Choroid plexus epithelial cell (primary cell): ENCODE data around the gene SLX9.
A peak's percentile ranks its signal among the peaks of the same experiment; 100 is the strongest.

Experiments used
- DNase-seq: peaks from one replicate; pipeline ENCODE4 v3.0.0-alpha.2; 2010; ENCODE audit warnings: low read depth
- H3K4me3 ChIP-seq: 2 replicates; pipeline ENCODE4 v1.5.1; 2011; ENCODE audit warnings: low read depth, mild to moderate bottlenecking, control low read depth, low read length, moderate library complexity
- TF ChIP-seq, protein P1 (sequence below): conservative IDR thresholded peaks from 2 replicates; pipeline ENCODE4 v1.5.1; 2011; ENCODE audit warnings: low read depth, mild to moderate bottlenecking, control low read depth, inconsistent platforms, low read length, moderate library complexity

The SLX9 gene

GRCh38 chr21:44949161-44949778 is 9.4 kb downstream of the SLX9 start:
- DNase-seq = no peak
- no peak overlapping the region for H3K4me3 ChIP-seq
- TF ChIP-seq, protein P1, sequence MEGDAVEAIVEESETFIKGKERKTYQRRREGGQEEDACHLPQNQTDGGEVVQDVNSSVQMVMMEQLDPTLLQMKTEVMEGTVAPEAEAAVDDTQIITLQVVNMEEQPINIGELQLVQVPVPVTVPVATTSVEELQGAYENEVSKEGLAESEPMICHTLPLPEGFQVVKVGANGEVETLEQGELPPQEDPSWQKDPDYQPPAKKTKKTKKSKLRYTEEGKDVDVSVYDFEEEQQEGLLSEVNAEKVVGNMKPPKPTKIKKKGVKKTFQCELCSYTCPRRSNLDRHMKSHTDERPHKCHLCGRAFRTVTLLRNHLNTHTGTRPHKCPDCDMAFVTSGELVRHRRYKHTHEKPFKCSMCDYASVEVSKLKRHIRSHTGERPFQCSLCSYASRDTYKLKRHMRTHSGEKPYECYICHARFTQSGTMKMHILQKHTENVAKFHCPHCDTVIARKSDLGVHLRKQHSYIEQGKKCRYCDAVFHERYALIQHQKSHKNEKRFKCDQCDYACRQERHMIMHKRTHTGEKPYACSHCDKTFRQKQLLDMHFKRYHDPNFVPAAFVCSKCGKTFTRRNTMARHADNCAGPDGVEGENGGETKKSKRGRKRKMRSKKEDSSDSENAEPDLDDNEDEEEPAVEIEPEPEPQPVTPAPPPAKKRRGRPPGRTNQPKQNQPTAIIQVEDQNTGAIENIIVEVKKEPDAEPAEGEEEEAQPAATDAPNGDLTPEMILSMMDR = no peak

DNA sequence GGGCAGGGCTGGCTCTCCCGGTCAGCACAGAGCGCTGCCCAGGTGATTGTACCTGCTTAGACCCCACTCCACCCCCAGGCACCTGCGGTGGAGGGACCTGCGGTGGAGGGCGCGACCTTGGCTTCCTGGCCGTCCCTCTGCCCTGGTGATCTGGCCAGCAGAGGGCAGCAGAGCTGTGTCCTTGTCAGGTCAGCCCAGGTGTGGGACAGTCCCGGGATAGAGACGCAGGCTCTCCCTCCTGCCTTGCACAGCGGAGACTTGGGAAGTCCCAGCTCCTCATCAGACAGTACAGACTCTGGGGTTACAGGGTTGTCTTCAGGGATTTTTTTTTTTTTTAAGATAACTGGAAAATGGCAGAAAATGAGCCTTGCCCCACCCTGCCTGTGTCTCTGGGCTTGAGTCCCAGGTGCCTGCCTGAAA is 10.0 kb downstream of the SLX9 start:
- TF ChIP-seq, protein P1 = peak; percentile 93
- no peak overlapping the region for H3K4me3 ChIP-seq
- peak; percentile 77 for DNase-seq

GRCh38 chr21:44950351-44950750 is 10.5 kb downstream of the SLX9 start:
- TF ChIP-seq, protein P1 = no peak
- DNase-seq = no peak
- no peak overlapping the region for H3K4me3 ChIP-seq

DNA sequence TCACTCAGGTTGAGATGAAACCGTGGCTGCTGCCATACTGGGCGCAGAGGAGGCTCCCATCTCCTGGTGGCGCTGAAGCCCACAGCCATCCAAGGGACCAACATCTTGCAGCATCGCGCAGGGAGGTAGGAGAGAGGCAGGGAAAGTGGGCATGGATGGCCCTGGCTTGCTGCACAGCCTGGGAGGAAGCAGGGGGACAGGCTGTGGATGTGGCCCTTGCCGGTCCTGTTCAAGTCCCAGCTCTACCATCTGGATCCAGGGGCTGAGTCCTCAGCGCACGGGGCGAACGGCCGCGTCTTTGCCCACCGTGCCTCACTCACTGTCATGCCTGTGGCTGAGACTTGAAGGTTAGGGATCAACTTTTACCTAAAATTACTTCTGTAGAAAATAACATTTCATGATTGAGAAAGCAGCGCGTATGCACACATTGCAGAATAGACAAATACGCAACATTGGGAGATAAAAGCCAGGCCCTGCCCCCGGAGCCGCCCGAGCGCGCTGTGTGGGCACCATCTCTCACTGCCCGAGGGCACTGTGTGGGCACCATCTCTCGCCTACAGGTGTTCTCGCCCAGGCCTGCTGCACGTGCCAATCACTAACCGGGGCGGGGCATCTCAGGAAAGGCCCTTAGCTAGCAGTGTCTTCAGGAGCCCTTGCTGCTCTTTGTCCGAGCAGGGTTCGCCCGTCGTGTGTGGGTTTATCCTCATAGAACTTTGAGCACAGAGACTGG is 11.5 kb downstream of the SLX9 start:
- DNase-seq = no peak
- TF ChIP-seq, protein P1 = no peak

DNA sequence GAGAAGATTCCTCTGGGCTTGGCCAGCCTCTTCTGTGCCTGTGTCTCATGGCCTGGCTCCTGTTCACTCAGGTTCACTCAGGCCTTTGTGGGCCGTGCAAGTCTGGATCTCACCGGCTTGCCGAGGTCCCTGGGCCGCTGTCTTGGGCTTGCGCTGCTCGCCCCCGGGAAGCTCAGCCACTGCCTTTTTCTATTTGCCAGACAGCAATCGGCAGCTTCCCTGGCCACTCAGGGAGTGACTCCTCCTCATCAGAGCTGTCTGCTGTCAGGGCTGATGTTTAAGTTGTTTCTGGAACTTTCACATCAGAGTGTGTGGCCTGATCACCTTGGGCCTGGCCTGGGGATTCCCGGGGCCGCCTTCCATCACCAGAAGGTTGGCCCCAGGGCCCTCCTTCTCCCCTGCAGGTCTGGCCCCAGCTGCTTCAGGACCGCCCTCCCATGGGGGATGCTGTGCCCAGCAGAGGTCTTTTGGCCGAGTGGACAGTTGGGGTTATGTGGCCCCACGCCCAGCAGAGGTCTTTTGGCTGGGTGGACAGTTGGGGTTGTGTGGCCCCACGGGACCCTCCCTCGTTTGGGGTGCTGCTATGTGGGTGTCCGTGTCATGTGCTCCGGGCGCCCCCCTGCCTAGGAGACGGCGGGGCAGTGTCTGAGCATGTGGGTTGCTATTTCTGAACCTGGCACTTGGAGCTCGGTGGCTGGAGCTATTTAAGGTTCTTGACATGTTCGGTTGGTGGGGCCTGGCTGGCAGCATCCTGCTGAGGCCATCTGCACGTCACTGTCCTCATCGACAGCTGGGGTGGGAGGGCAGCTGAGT is 12.5 kb downstream of the SLX9 start:
- DNase-seq = no peak
- no peak overlapping the region for H3K4me3 ChIP-seq
- TF ChIP-seq, protein P1 = no peak

More for the DNA sequence above, 11.5 kb downstream of the SLX9 start:
- no peak overlapping the region for H3K4me3 ChIP-seq

DNA sequence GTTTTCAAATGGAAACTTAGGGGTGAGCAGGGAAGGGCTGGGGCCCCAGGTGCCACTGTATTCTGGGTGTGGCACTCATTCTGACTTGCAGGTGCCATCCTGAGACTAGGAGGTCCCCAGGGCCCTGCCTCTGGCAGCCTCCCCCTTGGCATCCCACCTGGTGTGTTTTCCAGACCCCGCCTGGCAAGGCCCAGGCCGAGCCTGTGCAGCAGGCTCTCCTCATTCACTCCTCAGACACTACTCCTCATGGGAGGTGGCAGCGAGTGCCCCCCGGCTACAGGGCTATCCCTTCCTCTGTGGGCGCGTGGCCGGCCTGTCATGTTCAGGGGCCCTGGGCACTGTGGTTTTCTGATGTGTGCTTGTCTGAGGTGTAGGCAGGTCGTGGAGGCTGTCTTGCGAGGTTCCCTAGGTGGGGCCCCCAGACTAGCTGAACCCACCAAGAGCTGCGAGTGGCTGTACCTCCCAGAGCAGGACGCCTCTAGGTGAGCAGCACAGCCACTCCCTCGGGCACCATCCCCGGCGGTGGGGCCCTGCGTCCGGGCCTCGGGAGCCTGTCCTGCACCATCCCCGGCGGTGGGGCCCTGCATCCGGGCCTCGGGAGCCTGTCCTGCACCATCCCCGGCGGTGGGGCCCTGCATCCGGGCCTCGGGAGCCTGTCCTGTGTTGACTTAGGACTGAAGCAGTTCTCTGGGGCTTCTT is 13.2 kb downstream of the SLX9 start:
- no peak for DNase-seq
- H3K4me3 ChIP-seq = no peak overlapping the region
- TF ChIP-seq, protein P1 = no peak
